CD4-positive, alpha-beta T cell treated with Interferon alpha-2 for 1 hour (primary cell): ENCODE data around the gene ACTBL2.
A peak's percentile ranks its signal among the peaks of the same experiment; 100 is the strongest.
"Not testable (repeated sequence)": the region's sequence is repeated elsewhere in the genome, so short reads cannot be mapped to it uniquely, and the experiment has no call there.

Source experiments
- DNase-seq, 2 donors: peaks; one replicate each; pipeline ENCODE4 v3.0.0-alpha.2; 2020 to 2022

The ACTBL2 gene

GRCh38 chr5:57494104-57495098 is 11.8 kb upstream of the ACTBL2 start:
- DNase-seq: peak in 1 of 2 donors; percentile 4

DNA sequence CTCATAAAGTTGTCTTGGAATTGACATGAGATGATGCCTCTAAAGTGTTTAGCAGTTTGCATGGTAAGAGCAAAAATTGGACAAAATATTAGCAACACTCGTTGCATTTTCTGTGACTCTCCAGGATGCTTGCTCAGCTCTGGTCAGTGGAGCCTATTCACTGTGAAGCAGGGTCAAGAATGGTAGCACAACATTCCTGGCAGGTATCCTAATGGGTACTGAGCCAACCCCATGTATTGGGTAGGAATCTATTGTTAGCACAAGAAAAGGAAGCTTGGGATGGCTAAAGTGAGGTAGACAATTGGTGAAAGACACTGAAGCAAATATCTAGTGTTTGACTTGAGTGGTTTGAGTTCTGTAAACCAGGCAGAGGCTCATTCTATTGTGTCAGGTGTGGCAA is 10.4 kb upstream of the ACTBL2 start:
- DNase-seq: no peak

DNA sequence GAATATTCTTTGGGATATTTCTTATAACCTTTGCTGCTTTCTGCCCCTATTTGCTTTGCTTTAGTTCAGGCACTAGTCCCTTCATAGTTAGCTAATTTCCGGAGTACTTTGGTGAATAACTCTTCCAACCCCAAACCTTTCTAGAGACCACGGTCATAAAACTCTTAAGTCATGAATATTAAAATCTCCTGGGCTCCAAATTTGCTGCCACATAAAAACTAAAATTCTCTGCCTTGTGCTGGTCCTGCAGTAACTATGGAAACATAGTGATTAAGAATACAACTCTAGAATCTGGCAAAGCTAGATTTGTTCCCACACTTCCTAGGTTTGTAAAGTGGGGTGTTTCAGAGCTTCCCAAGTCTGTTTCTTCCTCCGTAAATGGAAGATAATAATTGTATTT is 10.0 kb upstream of the ACTBL2 start:
- no peak for DNase-seq

DNA sequence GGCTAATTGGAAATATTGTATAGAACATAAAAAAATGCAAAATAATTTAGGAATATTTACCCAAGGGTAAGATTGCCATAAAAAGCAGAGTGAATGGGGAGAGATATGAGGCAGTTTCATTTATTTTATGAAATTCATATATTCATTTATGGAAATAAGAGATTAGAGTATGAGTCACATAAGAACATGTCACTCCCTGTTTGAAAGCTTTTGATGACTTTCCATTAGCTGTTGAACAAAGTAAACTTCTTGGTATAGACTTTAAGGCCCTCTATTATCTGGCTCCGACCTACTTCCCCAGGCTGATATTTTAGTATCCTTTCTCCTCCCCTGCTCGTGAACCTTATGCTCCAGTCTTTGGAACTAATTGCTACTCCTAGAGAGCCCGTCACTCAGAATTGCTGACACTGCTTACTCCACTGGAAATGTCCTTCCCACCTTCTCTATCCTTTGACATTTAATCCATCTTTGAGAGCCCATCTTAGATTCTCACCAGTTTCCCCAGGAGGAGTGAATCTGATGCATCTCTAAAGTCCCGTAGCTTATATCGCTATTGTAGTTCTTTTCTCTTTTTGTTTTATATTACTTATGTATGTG is 8.9 kb upstream of the ACTBL2 start:
- no peak for DNase-seq

GRCh38 chr5:57488215-57488955 is 5.8 kb upstream of the ACTBL2 start:
- DNase-seq: no peak

DNA sequence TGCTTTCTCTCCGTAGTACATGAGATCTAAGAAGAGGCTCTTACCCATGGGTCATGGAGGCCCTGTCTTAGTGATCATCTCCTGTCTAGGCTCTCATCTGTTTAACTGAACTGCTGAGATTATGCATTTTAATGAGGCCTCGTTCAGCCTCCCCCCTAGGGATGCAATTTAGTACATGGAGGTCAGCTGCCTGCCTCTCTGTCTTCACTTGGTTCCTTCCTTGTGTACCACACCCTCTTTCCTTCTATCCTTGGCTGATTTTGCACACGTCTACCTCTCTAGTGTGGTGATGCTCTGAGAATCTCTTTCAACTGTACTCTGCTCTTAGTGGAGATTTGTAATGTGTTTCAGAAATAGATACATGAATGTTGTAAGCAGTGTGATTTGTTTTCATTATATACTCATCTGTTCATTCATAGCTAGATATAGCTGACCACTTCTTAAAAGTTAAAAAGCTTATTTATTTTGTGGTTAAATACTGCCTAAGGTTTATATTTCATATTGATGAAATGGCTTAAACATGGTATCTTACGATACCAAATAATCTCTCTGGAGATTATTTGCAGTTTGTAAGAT is 3.5 kb upstream of the ACTBL2 start:
- DNase-seq: no peak

GRCh38 chr5:57478826-57479225 is 3.8 kb downstream of the ACTBL2 start:
- DNase-seq: no peak

- DNase-seq: no peak
Measured at GRCh38 chr5:57476601-57477056, 6.0 kb downstream of the ACTBL2 start.

DNA sequence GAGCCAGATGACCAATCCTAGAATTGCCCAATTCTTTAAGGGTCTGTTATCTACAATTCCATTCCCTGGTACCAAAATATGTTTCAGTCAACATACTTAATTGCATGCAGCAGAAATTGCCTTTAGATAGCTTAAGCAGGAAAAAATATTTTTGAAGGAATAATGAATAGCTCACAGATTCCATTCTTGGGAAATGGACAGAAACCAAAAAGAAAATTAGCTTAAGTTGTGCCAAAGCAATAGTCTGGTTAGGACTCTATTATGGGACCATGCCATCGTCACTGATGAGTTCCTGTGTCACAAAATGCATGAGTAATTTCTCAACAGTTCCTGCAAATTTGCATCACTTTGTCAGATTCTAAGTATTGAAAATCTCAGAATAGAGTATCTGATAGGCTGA is 12.3 kb downstream of the ACTBL2 start:
- no peak for DNase-seq

GRCh38 chr5:57468481-57469163 is 14.0 kb downstream of the ACTBL2 start:
- DNase-seq: no peak

- DNase-seq: no peak
Measured at GRCh38 chr5:57466544-57466943, 16.1 kb downstream of the ACTBL2 start.

GRCh38 chr5:57460056-57460455 is 22.6 kb downstream of the ACTBL2 start:
- not testable (repeated sequence) for DNase-seq

GRCh38 chr5:57458443-57458842 is 24.2 kb downstream of the ACTBL2 start:
- no peak for DNase-seq

DNA sequence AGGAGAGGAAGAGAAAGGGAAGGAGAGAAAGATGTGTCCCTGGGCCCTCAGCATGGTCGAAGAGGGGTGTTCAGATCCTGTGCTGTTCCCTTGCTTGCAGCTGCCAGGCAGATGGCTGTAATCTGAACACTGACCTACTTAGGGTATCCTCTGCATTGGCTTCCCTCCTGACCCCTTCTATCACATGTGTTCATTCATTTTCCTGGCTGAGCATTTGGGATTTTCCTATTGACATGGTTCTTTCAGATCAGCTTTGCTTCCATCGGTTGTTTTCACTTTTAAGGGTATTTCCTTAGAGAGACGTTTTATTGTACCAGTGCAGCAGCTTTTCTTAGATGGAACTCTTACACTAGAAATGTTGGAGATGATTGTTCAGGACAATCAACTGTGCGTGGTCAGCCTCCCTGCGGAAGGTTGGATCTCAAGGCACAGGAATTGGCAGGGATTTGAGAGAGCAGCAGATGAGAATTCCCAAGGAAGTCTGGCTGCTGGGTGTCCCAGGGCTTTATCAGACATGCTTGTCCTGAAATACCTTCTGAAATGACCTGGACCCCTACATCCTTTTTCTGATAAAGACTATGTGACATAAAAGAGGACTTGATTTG is 26.0 kb downstream of the ACTBL2 start:
- no peak for DNase-seq

DNA sequence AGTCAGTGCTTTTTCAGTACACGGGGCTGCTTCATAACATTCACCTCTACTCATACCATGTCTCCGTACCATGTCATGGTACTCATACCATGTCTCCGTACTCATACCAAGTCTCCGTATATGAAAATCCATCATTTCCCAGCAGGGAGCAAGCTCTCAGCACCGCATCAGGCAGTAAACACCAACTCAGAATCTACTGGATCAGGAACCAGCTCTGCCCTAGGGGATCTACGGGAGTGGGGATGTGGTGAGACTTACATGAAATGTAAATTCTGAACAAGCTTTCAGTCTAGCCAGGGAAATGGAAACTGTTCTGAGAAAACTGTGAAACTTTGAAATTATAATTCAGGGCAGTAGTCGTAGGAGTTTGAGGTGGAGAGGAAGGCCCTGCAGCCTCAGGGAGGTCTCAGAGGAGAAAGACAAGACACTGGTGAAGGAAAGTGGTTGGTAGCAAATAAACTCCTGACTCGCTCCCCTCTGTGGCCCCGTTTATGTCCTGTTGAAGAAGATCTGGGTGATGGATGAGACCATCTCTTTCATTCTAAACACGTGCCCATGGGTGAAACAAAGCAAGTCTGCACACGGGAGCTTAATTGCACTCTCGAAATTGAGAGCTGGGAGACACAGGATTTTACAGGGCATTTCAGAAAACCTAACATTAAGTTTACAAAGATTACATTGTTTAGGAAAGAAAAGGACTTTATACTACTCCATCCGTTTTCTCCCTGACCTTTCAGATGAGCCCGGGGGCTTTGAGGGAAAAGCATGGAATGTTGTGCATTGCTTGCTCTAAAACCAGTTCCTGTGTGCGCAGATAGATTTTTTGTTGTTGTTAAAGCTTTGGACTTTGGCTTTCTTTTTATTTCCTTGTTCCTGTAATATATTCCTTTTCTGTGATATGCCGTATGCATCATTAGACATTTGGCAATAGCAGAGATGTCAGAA is 26.8 kb downstream of the ACTBL2 start:
- no peak for DNase-seq

DNA sequence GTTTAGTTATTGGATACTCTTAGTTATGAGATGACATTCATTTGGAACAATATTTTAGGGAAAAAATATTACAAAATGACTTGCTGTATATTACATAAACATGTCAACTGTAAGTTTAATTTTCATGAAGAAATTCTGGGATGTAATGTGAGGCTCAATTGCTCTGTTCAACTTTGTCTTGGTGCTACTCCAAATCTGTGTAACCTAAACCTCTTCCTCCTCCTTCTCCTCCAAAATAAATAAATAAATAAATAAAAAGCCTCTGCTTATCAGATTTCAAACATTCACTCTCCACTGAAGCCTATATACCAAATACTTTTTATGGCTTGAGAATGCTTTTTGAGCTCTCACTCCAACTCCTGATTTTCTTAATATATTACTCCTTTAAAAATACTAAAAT is 27.7 kb downstream of the ACTBL2 start:
- DNase-seq: no peak

DNA sequence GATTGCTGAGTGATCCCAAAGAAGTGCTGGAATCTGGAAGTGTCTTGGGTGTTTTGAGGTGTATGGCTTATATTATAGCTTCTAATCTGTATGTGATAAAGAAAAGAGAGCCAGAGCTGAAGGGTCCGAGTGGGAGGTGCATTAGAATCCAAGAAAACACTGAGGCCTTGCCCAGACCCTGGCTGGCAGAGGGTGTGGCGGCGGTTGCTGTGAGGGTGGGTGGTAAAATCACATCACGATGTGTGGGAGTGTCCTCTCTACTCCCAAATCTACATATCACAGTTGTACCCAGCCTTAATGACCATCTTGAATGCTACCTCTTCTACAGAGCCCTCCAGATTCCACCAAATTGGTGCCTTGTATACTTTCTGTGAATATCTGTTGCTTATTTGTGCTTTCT is 28.9 kb downstream of the ACTBL2 start:
- DNase-seq: no peak

DNA sequence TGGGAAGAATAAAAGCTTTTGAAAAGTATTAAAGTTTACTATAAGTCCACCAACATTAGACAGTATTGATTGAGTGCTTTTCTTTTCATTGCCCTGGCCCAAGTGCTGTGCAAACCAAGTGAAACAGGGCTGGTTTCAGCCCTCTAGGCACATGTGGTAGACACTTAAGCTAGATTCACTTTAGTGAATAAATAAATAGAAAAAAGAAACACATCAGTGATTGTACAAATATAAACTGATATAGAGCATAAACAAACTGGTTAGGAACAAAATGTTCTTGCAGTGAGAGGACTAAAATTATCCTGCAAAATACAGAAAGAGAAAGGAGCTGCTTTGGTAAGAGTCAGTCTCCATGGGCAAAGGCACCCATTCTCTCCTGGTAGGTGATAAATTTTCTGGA is 29.7 kb downstream of the ACTBL2 start:
- no peak for DNase-seq

DNA sequence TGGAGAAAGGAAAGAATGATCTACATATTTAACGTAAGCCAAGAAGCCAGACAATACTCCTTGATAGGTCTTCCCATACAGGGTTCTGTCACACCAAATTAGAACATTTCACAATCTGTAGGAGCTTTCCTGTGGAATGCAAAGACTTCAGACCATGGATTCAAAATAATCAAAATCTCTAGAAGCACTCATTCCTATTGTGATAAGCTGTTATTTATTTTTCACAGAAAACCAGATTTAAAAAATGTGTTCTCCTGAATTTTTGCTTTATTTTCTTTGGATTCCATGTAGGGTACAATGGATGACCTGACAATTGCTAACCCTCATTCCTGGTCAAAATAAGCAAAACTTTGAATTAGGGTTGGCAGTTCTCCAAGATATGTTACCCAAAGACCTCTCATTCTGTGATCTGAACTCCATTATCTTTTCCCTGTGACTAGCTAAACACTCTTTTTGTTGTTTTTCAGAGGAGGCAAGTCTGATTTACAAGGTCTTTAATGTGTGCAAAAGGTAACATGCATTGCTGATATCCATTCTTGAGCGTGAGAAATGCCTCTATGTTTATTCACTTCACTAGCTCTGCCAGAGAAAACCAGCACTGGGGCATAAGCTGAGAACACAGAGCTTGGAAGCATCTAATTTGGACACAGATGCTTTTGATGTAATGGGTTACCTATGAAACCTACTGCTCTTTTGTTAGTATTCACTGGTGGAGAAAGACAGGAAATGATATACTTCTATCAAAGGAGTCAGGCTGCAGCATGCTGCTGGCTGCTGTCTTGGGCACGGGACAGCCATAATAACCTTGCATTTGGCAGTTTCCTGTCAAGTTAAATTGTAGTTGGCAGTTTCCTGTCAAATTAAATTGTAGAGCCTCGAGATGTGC is 31.4 kb downstream of the ACTBL2 start:
- peak in 1 of 2 donors; percentile 4 for DNase-seq

- no peak for DNase-seq
Measured at GRCh38 chr5:57448751-57449150, 33.9 kb downstream of the ACTBL2 start.
